ENCODE data around the gene GBE1.
"Not testable (repeated sequence)": the region's sequence is repeated elsewhere in the genome, so short reads cannot be mapped to it uniquely, and the experiment has no call there.

The GBE1 gene

DNA sequence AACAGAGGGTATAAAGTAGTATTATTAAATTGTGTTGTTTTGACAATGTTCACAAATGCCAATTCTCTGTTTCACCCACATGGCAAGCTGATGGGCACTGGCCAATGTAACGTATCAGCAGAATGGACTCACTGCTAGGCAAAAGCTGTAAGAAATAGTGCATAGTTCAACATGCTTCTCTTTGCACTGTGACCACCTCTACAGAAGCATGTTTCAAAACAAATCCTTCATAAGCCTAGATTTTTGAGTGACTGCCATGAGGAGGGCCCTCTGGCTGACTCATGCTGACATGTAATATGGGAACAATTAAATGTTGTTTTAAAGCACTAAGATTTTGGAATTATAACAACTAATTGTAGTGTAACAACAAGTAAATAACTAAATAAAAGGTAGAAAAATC lies 3.2 kb downstream of the GBE1 start:
- TF ChIP-seq, protein P1, sequence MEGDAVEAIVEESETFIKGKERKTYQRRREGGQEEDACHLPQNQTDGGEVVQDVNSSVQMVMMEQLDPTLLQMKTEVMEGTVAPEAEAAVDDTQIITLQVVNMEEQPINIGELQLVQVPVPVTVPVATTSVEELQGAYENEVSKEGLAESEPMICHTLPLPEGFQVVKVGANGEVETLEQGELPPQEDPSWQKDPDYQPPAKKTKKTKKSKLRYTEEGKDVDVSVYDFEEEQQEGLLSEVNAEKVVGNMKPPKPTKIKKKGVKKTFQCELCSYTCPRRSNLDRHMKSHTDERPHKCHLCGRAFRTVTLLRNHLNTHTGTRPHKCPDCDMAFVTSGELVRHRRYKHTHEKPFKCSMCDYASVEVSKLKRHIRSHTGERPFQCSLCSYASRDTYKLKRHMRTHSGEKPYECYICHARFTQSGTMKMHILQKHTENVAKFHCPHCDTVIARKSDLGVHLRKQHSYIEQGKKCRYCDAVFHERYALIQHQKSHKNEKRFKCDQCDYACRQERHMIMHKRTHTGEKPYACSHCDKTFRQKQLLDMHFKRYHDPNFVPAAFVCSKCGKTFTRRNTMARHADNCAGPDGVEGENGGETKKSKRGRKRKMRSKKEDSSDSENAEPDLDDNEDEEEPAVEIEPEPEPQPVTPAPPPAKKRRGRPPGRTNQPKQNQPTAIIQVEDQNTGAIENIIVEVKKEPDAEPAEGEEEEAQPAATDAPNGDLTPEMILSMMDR (conservative IDR thresholded peaks at IDR 0.05; ENCODE audit: low read depth) = no peak
- ChIA-PET CTCF (interaction anchor here (0.6 kb wide), 1 partner anchor 29 kb away, joined by 4 read pairs; no protein-coding TSS in a partner anchor), POLR2A (ENCODE audit: low non-redundant PET) (no interaction called here)
- no peak overlapping the region for H3K27ac ChIP-seq
- no peak for DNase-seq (ENCODE audit: low spot score)

DNA sequence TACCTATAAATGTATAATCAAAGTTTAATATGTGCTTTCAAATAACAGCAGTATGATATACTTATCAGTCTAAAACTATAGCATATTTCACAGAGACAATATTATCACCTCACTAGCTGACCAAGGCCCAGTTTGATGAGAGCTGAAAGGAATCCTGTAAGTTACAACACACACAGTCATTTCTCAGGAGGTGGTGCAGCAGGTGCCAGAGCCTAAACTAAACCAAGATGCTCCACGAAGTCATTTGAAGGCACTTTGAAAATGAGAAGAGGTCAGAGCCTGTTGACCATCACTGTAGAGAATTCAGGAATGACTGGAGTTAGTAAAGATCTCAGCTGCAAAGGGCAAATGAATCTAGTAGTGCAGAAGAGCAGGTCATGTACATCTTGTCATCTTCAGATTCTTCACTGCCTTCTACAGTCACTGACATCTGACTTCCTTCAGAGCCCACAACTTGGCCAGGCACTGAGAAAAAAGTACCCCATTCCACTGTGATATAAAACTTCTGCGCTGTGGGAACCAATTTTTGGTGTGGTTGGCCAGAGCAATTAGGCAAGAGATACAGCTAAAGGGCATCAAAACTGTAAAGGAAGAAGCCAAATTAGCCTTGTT lies 7.9 kb downstream of the GBE1 start:
- H3K27ac ChIP-seq = no peak overlapping the region
- TF ChIP-seq, protein P1 (conservative IDR thresholded peaks at IDR 0.05; ENCODE audit: low read depth) = no peak
- ChIA-PET POLR2A (ENCODE audit: low non-redundant PET) (no interaction called here), CTCF (interaction anchor here (0.6 kb wide), 1 partner anchor 53 kb away, joined by 3 read pairs; no protein-coding TSS in a partner anchor)
- DNase-seq (ENCODE audit: low spot score) = no peak

DNA sequence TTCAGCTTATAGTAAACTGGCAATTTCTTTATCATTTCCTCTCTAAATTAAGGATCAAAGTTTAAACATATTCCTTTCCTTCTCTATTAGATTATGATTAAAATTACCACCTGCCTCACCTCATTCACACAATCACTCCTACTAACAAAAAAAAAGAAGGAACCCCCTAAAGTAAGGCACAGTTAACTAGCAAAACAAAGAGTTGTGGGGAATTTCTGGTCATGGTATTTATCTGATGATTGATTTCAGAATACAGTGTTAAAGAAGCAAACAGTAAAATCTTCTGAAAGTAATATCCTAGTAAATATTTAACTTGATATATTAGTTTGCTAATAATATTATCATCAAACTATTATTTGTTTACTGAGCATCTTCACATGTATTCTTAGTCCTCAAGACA lies 8.8 kb downstream of the GBE1 start:
- TF ChIP-seq, protein P1 (conservative IDR thresholded peaks at IDR 0.05; ENCODE audit: low read depth) = no peak
- DNase-seq (ENCODE audit: low spot score) = no peak
- ChIA-PET POLR2A (ENCODE audit: low non-redundant PET) (no interaction called here), CTCF (interaction anchor here (0.6 kb wide), 1 partner anchor 52 kb away, joined by 3 read pairs; no protein-coding TSS in a partner anchor)
- no peak overlapping the region for H3K27ac ChIP-seq

DNA sequence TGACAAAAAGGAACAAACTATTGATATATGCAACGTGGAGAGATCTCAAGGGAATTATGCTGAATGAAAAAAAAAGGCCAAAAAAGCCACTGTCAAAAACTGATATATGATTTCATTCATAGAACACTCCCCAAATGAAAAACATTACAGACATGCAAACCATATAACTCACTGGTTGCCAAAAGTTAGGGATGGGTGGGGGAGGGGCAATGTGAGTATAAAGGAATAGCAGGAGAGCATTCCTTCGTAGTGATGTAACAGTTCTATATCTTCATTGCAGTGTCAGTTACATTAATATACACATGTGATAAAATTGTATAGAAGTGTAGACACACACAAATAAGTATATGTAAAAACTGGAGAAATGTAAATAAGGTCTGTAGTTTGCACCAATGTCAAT lies 12.2 kb downstream of the GBE1 start:
- CTCF ChIA-PET = no interaction called here
- H3K27ac ChIP-seq = no peak overlapping the region
- POLR2A ChIA-PET (ENCODE audit: low non-redundant PET) = no interaction called here
- TF ChIP-seq, protein P1 (conservative IDR thresholded peaks at IDR 0.05; ENCODE audit: low read depth) = no peak
- no peak for DNase-seq (ENCODE audit: low spot score)

DNA sequence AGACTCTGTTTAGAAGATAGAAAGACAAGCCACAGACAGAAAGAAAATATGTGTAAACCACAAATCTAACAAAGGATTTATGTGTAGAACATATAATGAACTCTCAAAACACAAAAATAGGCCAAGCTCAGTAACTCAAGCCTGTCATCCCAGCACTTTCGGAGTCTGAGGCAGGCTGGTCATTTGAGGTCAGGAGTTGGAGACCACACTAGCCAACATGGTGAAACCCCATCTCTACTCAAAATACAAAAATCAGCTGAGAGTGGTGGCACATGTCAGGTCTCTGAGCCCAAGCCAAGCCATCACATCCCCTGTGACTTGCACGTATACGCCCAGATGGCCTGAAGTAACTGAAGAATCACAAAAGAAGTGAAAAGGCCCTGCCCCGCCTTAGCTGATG lies 14.2 kb downstream of the GBE1 start:
- POLR2A ChIA-PET (ENCODE audit: low non-redundant PET); DNase-seq (ENCODE audit: low spot score); CTCF ChIA-PET; H3K27ac ChIP-seq: not testable (repeated sequence)

DNA sequence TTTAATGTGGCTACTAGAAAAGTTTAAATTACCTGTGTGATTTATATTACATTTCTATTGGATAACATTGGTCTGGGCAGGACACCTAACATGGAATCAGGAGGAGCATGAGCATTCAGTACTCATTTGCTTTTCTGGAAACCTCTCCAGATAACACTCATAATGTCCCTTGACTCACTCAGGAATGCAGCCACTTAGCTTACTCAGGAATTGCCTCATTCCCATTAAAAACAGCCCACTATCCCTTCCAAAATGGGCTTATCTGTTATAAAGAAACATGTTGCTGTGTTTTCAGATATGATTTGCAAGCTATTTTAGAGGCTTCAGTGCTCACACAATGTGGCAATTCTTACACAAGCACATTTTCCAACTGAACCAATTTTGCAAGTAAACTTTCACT lies 17.1 kb downstream of the GBE1 start:
- POLR2A ChIA-PET (ENCODE audit: low non-redundant PET) = no interaction called here
- CTCF ChIA-PET = interaction anchor here (0.6 kb wide), 1 partner anchor 125 kb away, joined by 6 read pairs; no protein-coding TSS in a partner anchor
- H3K27ac ChIP-seq = no peak overlapping the region
- peak; percentile 57 for DNase-seq (ENCODE audit: low spot score)
- TF ChIP-seq, protein P1 (conservative IDR thresholded peaks at IDR 0.05; ENCODE audit: low read depth) = no peak

DNA sequence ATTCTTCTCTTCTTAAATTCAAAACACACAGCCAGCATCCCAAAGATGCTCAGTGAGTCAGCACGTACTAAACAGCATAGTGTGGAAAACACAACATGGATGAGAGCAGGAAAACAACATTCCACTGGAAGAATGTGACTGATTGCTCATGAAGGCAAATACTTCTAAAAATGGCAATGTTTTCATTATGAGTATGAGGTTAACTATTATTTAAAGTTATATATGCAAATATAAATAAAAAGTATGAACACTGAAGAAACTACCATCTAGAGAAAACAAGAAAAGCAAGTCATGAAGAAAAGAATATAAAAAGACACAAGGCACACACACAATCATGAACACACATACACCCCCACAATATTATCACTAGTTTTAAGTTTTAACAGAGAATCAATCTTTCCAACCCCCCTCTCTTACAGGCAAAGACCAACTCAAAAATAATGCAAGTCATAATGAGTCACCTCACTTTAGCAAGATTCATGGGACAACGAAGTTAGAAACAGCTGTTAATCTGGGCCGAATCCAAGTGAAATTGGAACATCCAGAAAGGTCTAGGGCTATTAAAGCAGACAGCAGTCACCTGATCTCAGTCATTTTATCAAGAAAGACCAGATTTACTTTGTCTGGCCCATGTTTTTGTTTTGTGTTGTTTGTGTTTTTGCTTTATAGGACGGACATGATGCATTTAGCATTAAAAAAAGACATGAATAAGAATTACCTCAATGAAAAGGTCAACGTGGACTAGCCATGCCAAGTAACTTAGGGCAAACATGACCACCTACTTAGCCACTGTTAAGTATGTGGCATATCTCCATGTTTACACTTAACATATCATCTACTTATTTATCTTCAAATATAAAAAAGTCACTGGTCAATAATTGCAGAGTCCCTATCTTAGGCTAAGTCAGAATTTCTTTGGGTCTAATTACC lies 18.1 kb downstream of the GBE1 start:
- CTCF ChIA-PET = no interaction called here
- no peak overlapping the region for H3K27ac ChIP-seq
- TF ChIP-seq, protein P1 (conservative IDR thresholded peaks at IDR 0.05; ENCODE audit: low read depth) = no peak
- POLR2A ChIA-PET (ENCODE audit: low non-redundant PET) = no interaction called here
- DNase-seq (ENCODE audit: low spot score) = peak; percentile 51

Data from RWPE1 (cell line).